D721Med (cell line): Measurements from ENCODE around the gene SPAG16.

Source experiments
- DNase-seq: peaks from one replicate; pipeline ENCODE4 v3.0.0; 2011; ENCODE audit warnings: low spot score; ENCODE audit not compliant: insufficient read length
- FAIRE-seq: peaks from 2 replicates; lab custom pipeline; 2011; peaks lifted over from hg19 to GRCh38; lab: Jason Lieb, UNC
- TF ChIP-seq, protein P1 (sequence below): IDR thresholded peaks from 2 replicates; pipeline ENCODE4 v1.5.1; 2012; ENCODE audit warnings: mild to moderate bottlenecking, control low read depth; ENCODE audit not compliant: insufficient read depth; ENCODE audit errors: missing control alignments

The SPAG16 gene

DNA sequence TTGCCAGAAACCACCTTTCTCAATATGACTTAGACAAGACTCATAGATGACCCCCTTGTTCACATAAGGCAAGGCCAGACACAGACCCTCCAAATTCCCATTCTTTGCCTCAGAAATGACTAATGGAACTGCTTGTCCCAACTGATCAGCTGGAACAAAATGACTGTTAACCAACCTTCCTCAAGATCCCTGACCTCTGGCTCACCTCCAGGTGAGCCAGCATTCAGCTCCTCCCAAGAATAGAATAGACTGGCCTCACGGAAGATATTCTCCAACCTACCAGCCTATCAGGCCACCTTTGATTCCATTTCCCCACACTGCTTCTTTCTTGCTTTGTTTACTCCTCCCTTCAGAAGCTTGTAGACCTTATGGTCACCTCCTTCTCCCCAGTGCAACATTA, 930.8 kb downstream of the SPAG16 start:
- FAIRE-seq: no peak
- TF ChIP-seq, protein P1, sequence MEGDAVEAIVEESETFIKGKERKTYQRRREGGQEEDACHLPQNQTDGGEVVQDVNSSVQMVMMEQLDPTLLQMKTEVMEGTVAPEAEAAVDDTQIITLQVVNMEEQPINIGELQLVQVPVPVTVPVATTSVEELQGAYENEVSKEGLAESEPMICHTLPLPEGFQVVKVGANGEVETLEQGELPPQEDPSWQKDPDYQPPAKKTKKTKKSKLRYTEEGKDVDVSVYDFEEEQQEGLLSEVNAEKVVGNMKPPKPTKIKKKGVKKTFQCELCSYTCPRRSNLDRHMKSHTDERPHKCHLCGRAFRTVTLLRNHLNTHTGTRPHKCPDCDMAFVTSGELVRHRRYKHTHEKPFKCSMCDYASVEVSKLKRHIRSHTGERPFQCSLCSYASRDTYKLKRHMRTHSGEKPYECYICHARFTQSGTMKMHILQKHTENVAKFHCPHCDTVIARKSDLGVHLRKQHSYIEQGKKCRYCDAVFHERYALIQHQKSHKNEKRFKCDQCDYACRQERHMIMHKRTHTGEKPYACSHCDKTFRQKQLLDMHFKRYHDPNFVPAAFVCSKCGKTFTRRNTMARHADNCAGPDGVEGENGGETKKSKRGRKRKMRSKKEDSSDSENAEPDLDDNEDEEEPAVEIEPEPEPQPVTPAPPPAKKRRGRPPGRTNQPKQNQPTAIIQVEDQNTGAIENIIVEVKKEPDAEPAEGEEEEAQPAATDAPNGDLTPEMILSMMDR: no peak

DNA sequence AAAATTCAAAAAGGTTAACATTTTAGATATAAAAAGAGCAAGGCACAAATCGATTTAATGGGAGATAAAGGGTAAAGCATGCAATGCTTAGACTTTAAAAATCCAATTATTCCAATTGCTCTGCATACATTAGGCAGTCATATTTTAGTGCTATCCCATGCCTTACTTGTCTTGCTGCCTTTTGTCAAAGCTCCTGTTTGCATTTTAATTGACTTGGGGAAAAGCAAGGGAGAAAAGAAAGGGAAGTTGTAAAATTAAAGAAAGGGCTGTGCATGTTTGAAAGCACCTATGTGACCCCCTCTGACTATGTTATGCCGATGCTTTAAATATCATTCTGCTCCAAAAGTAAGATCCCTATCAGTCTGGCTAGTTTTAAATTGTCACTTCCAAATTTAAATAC, 932.9 kb downstream of the SPAG16 start:
- TF ChIP-seq, protein P1: no peak
- no peak for DNase-seq
- FAIRE-seq: no peak

More for the DNA sequence above, 930.8 kb downstream of the SPAG16 start:
- no peak for DNase-seq

DNA sequence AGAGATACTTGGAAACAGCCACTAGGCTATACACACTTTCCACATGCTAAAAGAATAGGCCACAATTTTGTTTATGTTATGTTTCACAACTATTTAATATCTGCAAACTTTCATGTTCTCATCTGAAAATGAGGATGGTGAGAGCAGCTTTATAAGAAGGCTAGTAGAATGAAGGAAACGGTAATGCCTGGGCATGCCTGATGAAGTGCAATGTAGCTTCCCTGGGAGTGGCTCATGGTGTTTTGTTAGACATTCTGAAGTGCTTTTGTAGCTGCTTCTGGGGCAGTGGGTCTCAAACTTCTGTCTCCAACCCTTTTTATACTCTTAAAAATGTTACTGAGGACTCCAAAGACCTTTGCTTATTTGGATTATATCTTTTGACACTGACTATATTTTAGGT, 933.3 kb downstream of the SPAG16 start:
- TF ChIP-seq, protein P1: no peak
- no peak for DNase-seq
- FAIRE-seq: no peak

DNA sequence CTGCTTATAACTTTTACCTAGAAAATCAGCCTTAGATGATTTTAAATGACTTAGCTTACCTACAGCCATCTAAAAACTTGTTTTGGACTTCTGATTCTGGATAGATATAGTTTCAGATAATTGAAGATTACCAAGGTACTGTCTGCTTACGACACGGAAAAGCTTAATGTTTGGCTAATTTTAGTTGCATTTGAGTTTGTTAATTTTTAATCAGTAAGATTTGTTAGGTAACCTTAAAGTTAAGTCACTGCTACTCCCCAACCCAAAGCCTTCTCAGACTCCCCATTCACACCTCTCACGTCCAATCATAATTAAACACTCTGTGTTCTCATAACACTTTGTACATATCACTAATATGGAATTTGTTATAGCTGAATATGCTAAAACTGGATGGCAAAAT, 936.0 kb downstream of the SPAG16 start:
- DNase-seq: no peak
- FAIRE-seq: no peak
- TF ChIP-seq, protein P1: no peak

DNA sequence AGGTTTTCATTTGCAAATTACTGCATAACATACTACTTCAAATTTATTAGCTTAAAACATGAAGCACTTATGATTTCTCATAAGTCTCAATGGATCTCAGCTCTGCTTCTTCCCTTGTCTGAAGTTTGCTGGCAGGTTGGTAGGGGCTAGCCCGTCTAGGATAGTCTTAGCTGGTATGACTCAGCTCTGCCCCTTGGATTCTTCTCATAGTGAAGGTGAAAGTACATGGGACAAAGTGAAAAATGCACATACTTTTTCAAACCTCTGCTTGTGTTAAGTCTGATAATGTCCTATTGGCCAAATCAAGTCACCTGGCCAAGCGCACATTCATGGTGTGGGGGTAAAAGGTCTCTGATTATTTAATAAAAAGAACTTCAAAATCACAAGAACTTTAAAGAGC, 941.8 kb downstream of the SPAG16 start:
- DNase-seq (no peak), FAIRE-seq (no peak)
- TF ChIP-seq, protein P1: no peak

DNA sequence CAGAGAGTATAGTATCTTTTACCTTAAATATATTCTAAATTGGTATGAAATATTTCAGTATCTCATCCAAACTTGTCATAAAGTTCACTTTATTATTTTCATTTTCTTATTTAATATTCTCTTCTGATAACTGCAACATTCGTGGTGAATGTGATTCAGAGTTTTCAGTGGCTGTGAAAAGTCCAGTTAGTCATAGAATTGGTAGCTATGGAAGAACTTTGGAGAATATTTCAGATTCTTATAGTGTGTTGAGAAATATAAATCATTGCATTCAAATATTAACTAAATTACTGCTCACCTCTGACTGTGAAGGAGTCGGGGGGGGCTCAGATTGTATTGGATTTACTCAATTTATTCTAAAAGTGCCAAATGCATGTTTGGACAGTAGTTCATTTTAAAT, 948.0 kb downstream of the SPAG16 start:
- no peak for FAIRE-seq
- TF ChIP-seq, protein P1: no peak
- DNase-seq: no peak

DNA sequence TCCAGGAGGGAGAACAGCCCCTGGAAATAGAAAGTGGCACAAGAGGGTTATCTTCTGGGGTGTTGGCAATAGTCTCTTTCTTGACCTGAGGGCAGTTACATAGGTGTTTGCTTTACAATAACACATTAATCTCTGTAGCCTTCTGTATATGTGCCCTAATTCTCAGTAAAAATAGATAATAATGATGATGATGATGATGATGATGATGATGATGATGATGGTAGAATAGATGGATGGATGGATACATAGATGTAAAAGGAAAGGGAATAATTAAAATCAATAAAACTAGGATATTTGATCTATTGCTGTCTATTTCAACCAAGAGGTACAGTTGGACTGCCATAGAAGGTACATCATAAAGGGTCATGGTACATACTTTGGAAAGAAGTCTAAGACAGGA, 948.9 kb downstream of the SPAG16 start:
- DNase-seq (no peak), FAIRE-seq (no peak)
- TF ChIP-seq, protein P1: no peak
